K562 (cell line): Measurements from ENCODE around the gene C1QTNF12. TPM values are rescaled to one million over a fixed set of nuclear protein-coding genes. Genes with fewer than 3 reads are reported as not detected.
A peak's percentile ranks its signal among the peaks of the same experiment; 100 is the strongest.

ENCODE experiments used
- CBX5 ChIP-seq: IDR thresholded peaks from 2 replicates; pipeline ENCODE4 v1.6.1; 2014; ENCODE audit warnings: low read depth, borderline replicate concordance
- CLOCK ChIP-seq: fragments of 250-450 bp; sonication (Bioruptor Pico); IDR thresholded peaks from 2 replicates; pipeline ENCODE4 v1.4.0; 2020; ENCODE audit warnings: mild to moderate bottlenecking, moderate library complexity, borderline replicate concordance
- FOSL1 ChIP-seq: fragments of 200-800 bp; sonication (Bioruptor generic); conservative IDR thresholded peaks from 2 replicates; pipeline ENCODE4 v1.6.1; 2016; ENCODE audit warnings: missing genetic modification characterization, missing compliant biosample characterization
- FOXM1 ChIP-seq, 2 experiments: fragments of 450-650 bp in 1 of 2; sonication (generic) in 1 of 2; formaldehyde crosslinking in 1 of 2; IDR thresholded peaks; 2 replicates each; pipeline versions ENCODE4 v1.6.1 to v1.9.0; 2017 to 2022; ENCODE audit warnings: low read depth in 2 of 2, mild to moderate bottlenecking in 2 of 2, missing genetic modification reagents in 1 of 2, moderate library complexity in 1 of 2
- HDAC6 ChIP-seq: IDR thresholded peaks from 2 replicates; pipeline ENCODE4 v1.6.1; 2012; ENCODE audit warnings: low read depth, mild to moderate bottlenecking, control low read depth, inconsistent platforms, low read length, moderate library complexity
- NR0B1 ChIP-seq: fragments of 450-650 bp; IDR thresholded peaks from one replicate; pipeline ENCODE4 v1.6.1; 2018; ENCODE audit warnings: mild to moderate bottlenecking, moderate library complexity; ENCODE audit not compliant: partially characterized antibody
- RBM14 ChIP-seq: fragments of 200-400 bp; formaldehyde crosslinking; IDR thresholded peaks from 2 replicates; pipeline ENCODE4 v1.6.1; 2018; ENCODE audit warnings: low read depth, mild to moderate bottlenecking, low read length, moderate library complexity, borderline replicate concordance; ENCODE audit not compliant: insufficient read depth
- SRF ChIP-seq, 2 experiments: fragments of 250-450, 450-650 bp in 1 of 2; sonication (Bioruptor Pico) in 1 of 2; sonication (generic) in 1 of 2; formaldehyde crosslinking; IDR thresholded peaks; 2 replicates each; pipeline versions ENCODE4 v1.5.0 to v1.5.1; 2020 to 2022; ENCODE audit warnings: mild to moderate bottlenecking in 1 of 2, missing genetic modification reagents in 1 of 2
- U2AF2 ChIP-seq: fragments of 200-400 bp; formaldehyde crosslinking; optimal IDR thresholded peaks from 2 replicates; pipeline ENCODE3; 2017; ENCODE audit warnings: low read depth, mild to moderate bottlenecking, low read length
- ZBTB2 ChIP-seq: fragments of 450-650 bp; IDR thresholded peaks from 2 replicates; pipeline ENCODE4 v1.6.1; 2016; ENCODE audit warnings: antibody characterized with exemption
- ZNF133 ChIP-seq: fragments of 250-450 bp; sonication (Bioruptor Pico); IDR thresholded peaks from 2 replicates; pipeline ENCODE4 v1.4.0; 2020; ENCODE audit warnings: mild to moderate bottlenecking
- ZNF24 ChIP-seq: fragments of 450-650 bp; IDR thresholded peaks from 2 replicates; pipeline ENCODE4 v1.6.1; 2016
- ZNF695 ChIP-seq: fragments of 450-650 bp; formaldehyde crosslinking; IDR thresholded peaks from 2 replicates; pipeline ENCODE4 v1.4.0; 2020; ENCODE audit warnings: mild to moderate bottlenecking, moderate library complexity
- polyA plus RNA-seq, 8 experiments: library from polyadenylated mRNA; depleted of rRNA in 4 of 8; stranded (reverse) in 5 of 8; unstranded in 3 of 8; fragments of >200 nt; fragmentation: Nextera tagmentation in 2 of 8; fragmentation: Illumina TruSeq in 1 of 8; extraction: Ambion mirVana in 2 of 8; extraction: Trizol in 1 of 8; gene quantifications; 2 replicates each; pipeline versions ENCODE4 v1.2.1 to v1.2.3, GENCODE V29; 2011 to 2014; ENCODE audit warnings: inconsistent platforms in 1 of 8, missing spikeins in 1 of 8
- total RNA-seq, 7 experiments: library from RNA; depleted of rRNA in 6 of 7; stranded (reverse); fragments of >200 nt in 6 of 7; fragmentation: Illumina TruSeq in 2 of 7; extraction: Trizol in 2 of 7; gene quantifications; 2 replicates each; pipeline versions ENCODE4 v1.2.1 to v1.2.3, GENCODE V29; 2011 to 2021; ENCODE audit warnings: low replicate concordance in 1 of 7
- TF ChIP-seq, protein P1 (sequence below): sonication (generic); formaldehyde crosslinking; IDR thresholded peaks from 2 replicates; pipeline ENCODE4 v1.8.0; 2022; ENCODE audit warnings: mild to moderate bottlenecking, low read depth, missing genetic modification reagents

The C1QTNF12 gene
- total and polyA plus RNA-seq, 9 of the 15 experiments (the other 6 are each of a cell fraction or from before 2014, with no cell fraction given): 0.11 to 4.3 (median 0.93) TPM; not detected in 3

DNA sequence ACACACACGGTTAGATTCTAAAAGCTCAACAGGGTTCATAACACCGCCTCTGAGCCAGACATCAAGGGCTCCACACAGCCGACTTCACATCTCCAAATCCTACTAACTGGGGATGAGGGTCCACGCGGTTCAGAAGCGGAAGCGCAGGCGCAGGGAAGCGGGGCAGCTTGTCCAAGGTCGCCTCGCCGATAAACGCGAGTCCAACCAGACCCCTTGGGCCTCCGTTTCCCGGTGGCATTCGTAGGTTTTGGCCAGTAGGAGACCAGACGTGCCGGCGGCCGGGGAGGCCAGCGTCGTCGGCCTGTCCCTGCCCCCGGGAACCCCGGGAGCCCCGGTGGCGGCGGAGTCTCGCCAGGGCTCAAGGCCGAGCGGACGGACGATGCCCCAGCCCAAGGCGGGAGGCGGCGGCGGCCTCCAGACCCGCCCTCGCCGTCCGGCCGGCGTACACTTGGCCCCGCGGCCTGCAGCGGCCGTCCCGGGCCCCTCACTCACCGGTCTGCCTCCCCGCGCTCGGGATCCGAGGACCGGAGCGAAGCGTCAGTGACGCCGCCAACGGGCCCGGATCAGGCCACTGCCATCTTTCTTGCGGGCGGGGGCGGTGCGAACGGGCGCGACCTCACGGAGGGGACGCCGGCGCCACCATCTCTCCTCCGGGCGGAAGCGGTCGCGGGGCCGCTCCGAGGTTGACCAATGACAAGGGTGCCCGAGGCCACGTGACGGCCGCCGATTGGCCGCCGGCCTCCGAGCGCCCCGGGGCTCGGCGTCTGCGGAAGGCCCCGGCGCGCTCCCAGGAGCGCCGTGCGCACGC is 14.9 kb downstream of the C1QTNF12 start, which contains the start of gene SDF4 (continued):
- TF ChIP-seq RBM14: 0 out of 2 replicates have a peak, but pooled peaks have one; percentile 83
- TF ChIP-seq U2AF2: no peak
- no peak; the same call in 1 of the 2 replicates for TF ChIP-seq FOSL1 (tag)
- TF ChIP-seq, protein P1, sequence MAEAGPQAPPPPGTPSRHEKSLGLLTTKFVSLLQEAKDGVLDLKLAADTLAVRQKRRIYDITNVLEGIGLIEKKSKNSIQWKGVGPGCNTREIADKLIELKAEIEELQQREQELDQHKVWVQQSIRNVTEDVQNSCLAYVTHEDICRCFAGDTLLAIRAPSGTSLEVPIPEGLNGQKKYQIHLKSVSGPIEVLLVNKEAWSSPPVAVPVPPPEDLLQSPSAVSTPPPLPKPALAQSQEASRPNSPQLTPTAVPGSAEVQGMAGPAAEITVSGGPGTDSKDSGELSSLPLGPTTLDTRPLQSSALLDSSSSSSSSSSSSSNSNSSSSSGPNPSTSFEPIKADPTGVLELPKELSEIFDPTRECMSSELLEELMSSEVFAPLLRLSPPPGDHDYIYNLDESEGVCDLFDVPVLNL (CRISPR knock-in tag): no peak
- no peak for TF ChIP-seq CBX5
- TF ChIP-seq CLOCK: no peak
- no peak for TF ChIP-seq FOXM1 (IDR thresholded peaks at IDR 0.05; ENCODE audit: low read depth)
- peak; percentile 92 for TF ChIP-seq FOXM1 (CRISPR knock-in tag; IDR thresholded peaks at IDR 0.05; ENCODE audit: low read depth)
- TF ChIP-seq ZNF133 (CRISPR knock-in tag): no peak
- TF ChIP-seq SRF (CRISPR knock-in tag; IDR thresholded peaks at IDR 0.05): peak in 1 of 2 experiments; percentile 39; a peak in 1 of 4 replicates
- no peak for TF ChIP-seq ZNF695
- no peak for TF ChIP-seq ZNF24
- no peak for TF ChIP-seq HDAC6
- no peak for TF ChIP-seq NR0B1
- no peak for TF ChIP-seq ZBTB2
